ENCODE measurements around the gene TSPAN33.

- no peak for TF ChIP-seq CTCF (IDR thresholded peaks at IDR 0.05; ENCODE audit: borderline replicate concordance, extremely low read depth, low read length, poor library complexity, severe bottlenecking)
- no peak for TF ChIP-seq EZH2 (IDR thresholded peaks at IDR 0.05; ENCODE audit: borderline replicate concordance, low read depth, low read length, severe bottlenecking)
These were observed 60.8 kb downstream of the TSPAN33 start for GRCh38 chr7:129205126-129205818.
